ENCODE results near the gene FTO.
A peak's percentile ranks its signal among the peaks of the same experiment; 100 is the strongest.
"Not testable (repeated sequence)": the region's sequence is repeated elsewhere in the genome, so short reads cannot be mapped to it uniquely, and the experiment has no call there.

FTO gene

DNA sequence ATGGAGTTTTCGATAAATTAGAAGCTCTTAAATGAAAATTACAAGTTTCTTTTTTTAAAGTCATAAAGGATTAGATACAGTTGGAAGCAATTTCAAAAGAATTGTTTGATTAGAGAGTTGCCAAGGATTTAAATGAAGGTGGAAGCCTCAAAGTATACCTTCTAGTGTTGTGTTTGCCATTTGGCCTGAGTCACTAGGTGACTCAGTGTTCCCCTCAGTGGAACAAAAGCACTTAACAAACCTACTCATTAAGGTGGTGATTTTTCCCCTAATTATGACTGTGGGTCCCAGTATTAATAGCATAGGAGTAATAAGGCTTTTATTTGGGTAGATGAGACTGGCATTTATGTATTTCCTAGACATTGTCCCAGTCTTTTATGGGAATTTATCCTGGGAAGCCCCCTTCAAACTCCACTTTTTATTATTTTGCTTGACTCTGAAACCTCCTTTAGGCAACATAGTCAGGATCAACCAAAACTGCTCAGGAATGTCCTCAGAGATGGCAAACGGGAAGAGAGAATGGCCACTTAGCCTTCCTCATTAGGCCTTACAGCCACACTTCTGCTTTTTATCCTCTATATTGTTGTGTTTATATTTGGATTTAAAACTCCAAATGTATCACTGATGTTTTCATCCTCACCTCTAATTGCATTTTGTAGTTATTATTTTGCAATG, 161.0 kb downstream of the FTO start:
- DNase-seq (ENCODE audit: low spot score), result no peak

DNA sequence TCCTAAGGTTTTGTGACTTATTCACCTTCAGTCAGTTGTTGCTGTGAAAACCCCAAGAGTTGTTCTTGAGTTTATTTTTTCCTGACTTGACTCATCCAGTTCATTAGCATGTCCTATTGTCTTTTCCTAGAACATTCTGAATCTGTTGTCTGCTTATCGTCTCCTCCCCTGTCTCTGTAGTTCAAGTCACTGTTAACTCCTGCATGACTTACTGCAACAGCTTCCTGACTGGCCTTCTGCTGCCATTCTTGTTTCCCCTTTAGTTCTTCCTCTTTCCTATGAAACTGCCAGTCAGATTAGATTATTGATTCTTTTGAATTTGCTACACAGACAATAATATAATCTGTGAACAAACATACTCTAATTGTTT, 161.5 kb downstream of the FTO start:
- no peak for DNase-seq (ENCODE audit: low spot score)

DNA sequence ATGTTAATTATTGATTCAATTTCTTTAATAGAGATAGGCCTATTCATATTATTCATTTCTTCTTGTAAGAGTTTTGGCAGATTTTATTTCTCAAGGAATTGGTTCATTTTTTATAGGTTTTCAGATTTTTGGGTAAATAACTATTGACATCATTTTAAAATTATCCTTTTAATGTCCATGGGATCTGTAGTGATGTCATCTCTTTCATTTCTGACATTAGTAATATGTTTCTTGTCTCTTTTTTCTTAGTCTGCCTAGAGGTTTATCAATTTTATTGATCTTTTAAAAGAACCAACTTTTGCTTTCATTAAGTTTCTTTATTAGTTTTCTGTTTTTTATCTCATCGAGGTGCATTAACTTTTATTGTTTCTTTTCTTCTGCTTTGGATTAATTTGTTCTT, 162.6 kb downstream of the FTO start:
- DNase-seq (ENCODE audit: low spot score), result no peak

DNA sequence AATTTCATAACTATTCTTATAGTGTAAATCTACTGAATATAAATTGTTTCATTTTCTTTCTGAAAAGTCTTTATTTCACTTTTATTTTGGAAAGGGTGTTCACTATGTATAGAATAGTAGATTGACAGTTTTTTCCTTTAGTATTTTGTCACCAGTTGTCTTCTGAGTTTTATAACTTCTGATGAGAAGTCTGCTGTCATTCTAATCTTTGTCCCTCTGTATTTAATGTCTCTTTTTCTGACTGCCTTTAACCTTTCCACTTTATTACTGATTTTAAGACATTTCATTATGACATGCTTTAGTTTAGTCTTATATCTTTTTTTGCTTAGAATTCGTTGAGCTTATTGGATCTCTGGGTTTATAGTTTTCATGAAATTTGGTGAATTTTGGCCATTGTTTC, 166.9 kb downstream of the FTO start:
- no peak for DNase-seq (ENCODE audit: low spot score)

DNA sequence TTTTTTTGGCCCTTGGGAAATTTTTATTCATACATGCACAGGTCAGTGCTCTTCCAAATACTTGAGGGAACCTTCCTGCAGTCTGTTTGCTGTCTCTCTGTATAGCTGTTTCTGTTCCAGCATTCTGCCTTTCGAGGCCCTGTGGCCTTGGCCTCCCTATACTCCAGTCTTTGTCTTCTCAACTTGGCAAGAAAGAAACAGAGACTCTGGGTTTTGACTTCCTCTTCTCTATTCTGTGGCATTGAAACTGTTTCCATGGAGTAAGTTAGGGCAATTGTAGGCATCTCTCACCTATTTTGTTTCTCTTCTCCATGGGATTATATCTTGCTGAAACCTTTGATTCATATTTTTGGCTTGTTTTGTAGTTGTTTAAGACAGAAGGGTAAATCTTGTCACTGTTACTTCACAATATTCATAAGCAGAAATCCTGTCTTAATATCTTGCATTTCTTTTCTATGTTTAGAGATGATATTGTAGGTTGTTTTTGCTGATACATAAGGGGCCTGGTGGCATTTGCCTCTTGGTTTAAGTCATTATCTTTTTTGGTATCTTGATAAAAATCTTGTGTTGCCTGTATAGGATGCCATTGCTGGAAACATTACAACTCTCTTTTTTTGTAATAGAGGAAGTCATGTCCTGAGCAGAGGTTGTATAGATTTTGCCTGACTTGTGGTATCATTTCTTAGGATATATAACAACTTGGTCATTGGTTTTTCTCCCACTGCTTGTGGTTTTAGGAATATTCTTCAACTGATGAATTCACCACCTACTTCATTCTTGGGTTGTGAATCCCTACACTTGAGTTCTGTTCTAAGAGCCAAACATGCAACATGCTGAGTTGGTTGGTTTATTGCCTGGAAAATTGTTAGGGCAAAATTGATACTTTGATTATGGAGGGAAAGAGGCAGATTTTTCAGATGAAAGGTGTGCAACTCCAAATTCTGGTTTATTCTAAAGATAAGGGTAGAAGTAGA, 168.6 kb downstream of the FTO start:
- DNase-seq (ENCODE audit: low spot score), result no peak

DNA sequence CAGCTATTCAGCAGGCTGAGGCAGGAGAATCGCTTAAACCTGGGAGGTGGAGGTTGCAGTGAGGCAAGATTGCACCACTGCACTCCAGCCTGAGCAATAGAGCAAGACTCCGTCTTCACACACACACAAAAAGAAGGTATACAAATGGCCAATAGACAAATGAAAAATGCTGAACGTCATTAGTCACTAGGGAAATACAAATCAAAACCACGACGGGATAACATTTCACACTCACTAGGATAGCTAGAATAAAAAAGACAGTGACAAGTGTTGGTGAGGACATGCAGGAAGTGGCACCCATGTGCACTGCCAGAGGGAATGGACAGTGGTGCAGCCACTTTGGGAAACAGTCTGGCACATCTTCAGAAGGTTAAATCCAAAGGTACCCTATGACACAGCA, 172.9 kb downstream of the FTO start:
- DNase-seq (ENCODE audit: low spot score), result no peak

DNA sequence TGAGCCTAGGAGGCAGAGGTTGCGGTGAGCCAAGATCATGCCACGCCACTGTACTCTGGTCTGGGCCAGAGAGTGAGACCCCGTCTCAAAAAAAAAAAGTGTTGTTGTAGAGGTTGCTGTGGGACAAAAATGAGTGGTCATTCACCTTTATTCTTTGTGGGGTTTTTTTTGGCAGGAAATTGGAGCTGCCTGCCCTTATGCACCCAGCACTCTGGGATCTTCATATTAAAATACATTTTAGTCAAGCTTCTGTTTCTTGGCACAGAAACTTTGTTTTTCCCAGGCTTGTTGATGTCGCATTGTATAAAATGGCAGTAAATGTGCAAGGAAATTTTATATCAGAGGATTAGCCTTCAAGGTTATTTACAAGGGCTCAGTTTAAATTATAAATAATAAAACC, 174.3 kb downstream of the FTO start:
- DNase-seq (ENCODE audit: low spot score), result no peak

DNA sequence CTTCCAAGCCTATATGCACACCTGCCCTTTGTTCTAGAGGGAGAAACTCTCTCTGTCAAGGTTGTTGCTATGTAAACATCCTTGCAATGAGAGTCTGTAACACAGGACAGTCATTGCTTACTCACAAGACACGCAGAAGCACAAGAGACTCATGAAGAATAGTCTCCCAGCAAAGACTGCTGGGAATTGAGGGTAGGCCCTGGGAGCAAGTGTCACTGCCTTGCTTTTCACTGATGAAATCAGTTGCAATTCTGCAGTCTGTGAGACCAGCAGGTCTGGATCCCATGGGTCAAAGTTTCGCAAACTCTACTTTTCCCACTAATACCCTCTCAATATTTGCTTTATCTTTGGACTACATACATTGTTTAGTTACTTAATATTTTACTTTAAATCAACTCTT, 177.4 kb downstream of the FTO start:
- no peak for DNase-seq (ENCODE audit: low spot score)

DNA sequence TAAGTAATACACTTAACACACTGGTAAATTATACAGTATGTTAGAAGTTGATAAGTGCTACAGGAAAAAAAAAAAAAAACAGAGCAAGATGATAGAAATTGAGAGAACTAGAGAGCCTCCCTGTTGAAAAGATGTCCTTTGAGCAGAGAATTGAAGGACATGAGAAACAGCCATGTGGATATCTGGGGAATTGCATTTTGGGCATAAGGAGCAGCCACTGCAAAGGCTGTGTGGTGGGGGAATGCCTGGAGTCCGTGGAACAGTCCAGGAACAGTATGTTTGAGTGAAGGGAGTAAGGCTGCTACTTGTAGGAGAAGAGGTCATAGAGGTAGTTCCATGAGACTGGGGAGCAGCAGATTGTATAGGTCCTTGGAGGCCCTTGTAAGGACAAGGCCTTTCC, 178.4 kb downstream of the FTO start:
- DNase-seq (ENCODE audit: low spot score), result no peak

DNA sequence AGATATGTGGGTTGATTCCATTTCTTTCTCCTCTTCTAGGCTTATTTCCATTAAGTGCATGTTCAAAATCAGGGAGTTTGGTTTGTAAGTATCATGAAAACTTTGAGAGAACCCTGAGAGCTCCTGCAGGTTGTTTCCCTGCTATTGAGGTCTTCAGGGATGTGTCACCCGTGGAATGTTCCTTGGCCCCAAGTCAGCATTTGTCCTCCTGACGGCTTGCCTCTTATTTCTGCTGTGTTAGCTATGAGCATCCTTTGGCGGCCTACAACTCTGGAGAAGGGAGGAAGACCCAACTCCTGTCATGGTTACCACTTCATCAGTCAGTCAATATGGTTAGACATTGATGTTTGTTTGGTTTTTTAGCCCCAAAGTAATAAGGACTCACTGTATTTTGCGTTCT, 180.8 kb downstream of the FTO start:
- no peak for DNase-seq (ENCODE audit: low spot score)

DNA sequence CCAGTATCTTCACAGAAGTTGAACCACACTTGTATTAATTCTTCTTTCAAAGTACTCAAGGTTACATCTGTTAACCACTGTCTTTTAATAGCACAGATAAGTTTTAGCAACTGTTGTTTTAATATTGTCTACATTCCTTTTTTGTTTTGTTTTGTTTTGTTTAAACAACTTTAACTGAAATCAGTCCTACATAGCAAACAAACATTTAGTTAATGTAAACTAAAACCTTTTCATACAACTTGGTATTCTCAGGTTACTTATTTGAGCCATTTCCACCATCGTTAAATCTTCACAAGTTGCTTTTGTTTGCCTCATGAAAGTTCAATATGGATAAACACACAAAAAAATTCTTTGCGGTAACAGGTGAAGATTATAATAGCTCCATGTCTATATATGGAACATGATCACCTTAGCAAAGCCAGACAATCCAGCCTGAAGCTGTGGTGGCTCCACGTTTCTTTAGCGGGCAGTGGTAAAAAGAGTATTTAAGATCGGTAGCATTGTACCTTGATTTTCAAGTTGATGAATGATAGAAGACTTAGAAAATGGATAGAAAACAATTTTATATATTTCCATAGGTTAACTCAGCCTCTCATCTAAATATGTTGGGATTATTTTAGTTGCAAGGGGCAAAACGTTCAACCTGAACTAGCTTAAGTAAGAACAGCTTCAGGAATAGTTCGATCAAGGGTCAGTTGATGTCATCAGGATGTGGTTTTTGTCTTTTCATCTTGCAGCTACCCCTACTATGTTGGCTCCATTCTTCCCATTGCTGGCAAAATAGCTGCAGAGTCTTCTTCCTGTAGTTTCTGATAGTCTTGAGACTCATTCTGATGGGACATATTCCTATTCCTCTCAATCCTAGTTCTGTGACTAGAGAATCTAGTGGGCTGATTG, 182.8 kb downstream of the FTO start:
- no peak for DNase-seq (ENCODE audit: low spot score)

DNA sequence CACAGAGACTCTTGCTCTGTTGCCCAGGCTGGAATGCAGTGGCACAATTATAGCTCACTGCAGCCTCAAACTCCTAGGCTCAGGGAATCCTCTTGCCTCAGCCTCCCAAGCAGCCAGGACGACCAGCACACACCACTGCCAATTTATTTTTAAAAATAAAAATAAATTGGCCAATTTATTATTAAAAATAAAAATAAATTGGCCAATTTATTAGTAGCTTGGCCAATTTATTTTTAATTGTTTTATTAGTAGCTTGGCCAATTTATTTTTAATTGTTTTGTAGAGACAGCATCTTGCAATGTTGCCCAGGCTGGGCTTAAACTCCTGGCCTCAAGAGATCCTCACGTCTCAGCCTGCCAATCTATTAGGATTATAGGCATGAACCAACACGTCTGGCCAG, 184.3 kb downstream of the FTO start:
- DNase-seq (ENCODE audit: low spot score), result no peak

DNA sequence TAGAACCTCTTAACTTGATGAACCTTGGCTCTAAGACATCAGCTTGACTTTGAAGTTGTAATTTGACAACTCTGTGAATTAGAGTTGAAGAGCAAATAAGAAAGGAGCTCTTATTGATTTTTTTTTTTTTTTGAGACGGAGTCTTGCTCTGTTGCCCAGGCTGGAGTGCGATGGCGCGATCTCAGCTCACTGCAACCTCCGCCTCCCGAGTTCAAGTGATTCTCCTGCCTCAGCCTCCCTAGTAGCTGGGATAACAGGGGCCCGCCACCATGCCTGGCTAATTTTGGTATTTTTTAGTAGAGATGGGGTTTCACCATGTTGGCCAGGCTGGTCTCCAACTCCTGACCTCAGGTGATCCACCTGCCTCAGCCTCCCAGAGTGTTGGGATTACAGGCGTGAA, 186.9 kb downstream of the FTO start:
- not testable (repeated sequence) for DNase-seq (ENCODE audit: low spot score)

DNA sequence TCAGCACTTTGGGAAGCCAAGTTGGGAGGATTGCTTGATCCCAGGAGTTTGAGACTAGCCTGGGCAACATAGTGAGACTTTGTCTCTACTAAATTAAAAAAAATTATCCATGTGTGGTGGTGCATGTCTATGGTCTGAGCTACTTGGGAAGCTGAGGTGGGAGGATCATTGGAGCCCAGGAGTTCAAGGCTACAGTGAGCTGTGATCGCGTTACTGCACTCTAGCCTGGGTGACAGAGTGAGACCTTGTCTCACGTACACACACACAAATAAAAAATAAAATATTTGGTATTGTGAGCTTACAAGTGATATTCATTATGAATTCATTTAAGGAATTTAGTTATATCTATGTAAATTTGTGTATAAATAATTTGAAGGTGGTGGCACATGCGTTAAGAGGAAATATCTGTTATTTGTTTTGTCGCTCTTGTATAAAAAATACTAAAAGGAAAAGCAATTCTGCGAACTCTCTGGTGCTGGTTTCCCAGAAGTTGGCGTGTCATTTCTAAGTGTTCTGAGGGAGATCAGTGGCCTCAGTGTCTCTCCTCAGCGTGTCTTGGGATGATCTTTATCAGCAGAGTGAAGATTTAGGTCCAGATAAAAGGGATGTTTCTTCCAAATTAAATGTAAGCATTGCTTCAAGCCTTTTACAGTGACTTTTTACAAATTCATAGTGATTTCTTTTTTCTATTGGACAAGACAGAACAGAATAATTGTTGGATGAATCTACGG, 187.6 kb downstream of the FTO start:
- DNase-seq (ENCODE audit: low spot score), result no peak

DNA sequence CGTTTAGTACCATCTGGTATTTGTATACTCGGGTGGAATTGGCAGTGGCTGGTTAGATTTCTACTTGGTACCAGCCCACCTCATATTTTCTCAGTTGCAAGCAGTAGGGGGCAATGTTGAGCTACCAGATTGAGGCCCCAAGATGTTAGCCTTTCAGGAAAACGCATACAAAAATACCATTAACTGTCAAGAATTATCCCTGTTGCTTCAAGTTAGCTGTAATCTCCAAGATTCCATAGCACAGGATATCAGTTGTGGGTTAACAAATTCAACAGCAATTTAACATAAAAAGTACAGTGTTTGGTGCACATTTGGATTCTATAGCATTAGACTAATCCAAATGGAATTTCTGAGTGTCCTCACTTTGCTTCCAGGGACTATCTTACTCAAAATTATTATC, 188.2 kb downstream of the FTO start:
- DNase-seq (ENCODE audit: low spot score), result peak; percentile 21

DNA sequence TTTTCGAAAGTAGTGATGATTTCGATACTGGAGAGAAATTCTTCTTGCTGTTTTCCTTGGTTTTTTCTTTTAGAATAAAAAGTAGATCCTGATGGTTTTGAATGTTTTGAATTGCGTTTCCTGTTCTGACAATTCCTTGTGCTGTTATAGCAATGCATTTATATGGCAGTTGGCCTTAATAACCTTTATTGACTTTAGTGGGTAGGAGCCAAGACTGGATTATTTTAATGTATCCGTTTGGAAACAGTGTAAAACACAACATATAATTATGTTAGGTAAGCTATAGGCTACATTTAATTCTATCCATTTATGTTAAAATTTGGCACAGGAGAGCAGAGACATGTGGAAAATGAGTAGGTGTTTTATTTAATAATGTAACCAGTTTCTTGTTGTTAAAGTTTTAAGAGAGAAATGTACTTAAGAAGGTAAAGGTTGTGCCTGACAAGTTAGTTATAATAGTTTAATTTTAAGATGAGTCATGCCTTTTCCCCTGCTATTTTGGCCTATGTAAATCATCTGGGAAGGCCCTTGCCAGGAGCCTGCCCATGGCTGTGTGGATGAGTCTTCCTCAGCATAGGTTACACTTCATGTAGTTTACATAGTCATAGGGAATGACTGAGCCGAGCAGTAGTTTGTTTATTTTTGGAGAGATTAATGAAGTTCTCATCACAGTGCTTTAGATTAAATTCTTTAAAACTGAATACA, 189.9 kb downstream of the FTO start:
- DNase-seq (ENCODE audit: low spot score), result no peak

DNA sequence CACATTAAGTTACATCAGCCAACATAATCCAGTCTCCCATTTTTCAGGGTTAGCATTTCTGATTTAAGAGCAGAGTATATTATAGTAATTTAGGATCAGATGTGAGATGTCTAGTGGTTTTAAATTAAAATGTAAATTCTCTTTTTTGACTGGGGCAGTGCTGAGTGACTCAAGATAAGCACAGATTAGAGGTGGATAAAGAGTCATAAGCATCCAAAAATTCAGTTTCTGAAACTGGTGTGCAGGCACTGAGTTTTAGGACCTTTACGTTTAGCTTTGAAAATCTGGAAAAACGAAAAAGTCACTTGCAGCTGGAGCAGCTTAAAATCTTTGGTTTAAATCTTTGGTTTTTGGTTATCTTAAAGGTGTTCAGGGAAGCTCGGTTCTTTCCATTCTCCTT, 190.7 kb downstream of the FTO start:
- no peak for DNase-seq (ENCODE audit: low spot score)

DNA sequence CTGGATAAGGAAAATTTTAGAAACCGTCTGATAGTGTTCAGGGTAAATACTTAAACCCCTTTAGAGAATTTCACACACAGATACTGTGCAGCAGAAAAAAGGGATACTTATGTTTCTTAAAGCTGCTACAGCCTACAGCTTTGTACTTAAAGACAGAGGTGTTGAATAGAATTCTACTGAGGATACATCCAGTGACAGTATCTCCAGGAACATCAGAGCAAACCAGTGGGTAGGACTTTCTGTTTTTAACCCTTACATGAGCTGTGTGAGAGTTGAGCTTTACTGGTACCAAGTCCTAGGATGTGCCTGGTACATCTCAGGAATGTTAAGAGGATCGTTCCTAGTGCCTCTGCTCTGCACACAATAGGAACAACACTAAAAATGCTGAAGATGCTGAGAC, 191.5 kb downstream of the FTO start:
- no peak for DNase-seq (ENCODE audit: low spot score)

DNA sequence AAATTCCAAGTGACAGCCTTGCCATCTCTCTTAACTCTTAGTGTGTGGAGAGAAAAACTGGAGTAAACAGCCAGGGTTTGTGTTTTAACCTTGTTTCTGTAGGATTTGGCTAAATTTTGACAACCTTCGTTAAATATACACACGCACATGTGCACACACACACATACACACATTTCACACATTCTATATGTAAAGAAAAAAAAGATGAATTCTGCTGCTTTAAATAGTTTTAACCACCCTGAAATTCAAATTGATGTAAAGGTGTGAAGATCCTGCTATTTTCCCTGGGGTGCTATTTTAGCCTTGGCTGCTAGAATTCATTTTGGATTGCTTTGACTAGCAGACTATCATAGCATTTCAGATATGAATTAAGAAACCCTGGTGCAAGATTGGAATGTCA, 191.9 kb downstream of the FTO start:
- DNase-seq (ENCODE audit: low spot score), result no peak

DNA sequence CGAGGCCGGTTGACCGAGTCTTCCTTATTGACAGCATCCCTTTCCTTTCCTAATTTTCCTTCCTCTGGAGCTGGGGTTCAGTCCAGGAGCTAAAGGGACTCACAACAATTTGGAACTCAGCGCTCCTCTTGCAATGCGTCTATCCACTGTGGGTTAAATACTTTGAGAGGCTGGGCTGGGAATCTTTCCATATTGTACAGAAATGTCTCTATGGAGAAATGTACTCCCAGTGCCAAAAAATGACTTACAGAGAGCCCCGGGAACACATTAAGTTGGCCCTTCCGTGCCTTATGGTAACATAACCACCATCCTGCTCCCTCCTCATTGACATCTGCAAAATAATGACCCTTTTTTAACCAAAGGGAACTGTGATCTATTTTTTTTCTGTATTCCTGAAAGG, 192.8 kb downstream of the FTO start:
- DNase-seq (ENCODE audit: low spot score), result no peak

DNA sequence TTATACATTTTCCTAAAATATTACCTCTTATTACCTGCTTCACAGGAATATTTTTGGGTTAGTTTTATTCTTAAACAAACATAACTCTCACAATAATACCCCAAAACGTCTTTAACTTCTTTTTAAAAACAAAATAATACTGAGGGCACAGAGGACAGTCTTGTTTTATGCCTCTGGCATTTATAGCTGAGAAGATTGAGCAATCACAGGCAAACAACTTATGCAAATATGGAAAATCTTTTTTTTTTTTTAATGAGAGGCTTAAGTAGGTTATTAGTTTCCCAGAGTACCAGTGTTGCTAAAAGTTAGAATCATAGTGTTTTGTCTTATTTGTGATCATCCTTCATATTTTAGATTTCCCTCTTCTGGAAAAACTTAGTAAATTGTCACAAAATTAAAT, 195.0 kb downstream of the FTO start:
- no peak for DNase-seq (ENCODE audit: low spot score)
